CD4-positive, CD25-positive, alpha-beta regulatory T cell (primary cell): ENCODE results near the gene C4BPB. TPM values are rescaled to one million over a fixed set of nuclear protein-coding genes. Genes with fewer than 3 reads are reported as not detected.

Experiments
- ATAC-seq, 2 donors: fragments of 150-1000 bp; cut with Tn5 transposase; one replicate each; pipeline ENCODE4 v1.10.0; 2021; ENCODE audit warnings: low read depth in 2 of 2, moderate number of reproducible peaks in 2 of 2, moderate library complexity in 1 of 2
- DNase-seq, 3 donors: peaks; one replicate each; pipeline versions ENCODE4 v3.0.0 to v3.0.0-alpha.2; 2012 to 2022; ENCODE audit warnings: mixed read lengths in 1 of 3
- H3K27ac ChIP-seq: one replicate; pipeline ENCODE4 v1.7.0; 2013; ENCODE audit warnings: mild to moderate bottlenecking, low read length; ENCODE audit not compliant: insufficient read depth, poor library complexity, severe bottlenecking
- H3K27me3 ChIP-seq: one replicate; pipeline ENCODE4 v1.7.0; 2013; ENCODE audit warnings: low read length; ENCODE audit not compliant: control insufficient read depth, insufficient read depth
- H3K36me3 ChIP-seq: one replicate; pipeline ENCODE4 v1.7.0; 2013; ENCODE audit warnings: mild to moderate bottlenecking, low read length, moderate library complexity; ENCODE audit not compliant: control insufficient read depth, insufficient read depth
- H3K4me1 ChIP-seq: 2 replicates; pipeline ENCODE4 v1.7.0; 2013; ENCODE audit warnings: mild to moderate bottlenecking, low read length; ENCODE audit not compliant: insufficient read depth, control insufficient read depth, poor library complexity, severe bottlenecking
- H3K4me3 ChIP-seq: one replicate; pipeline ENCODE4 v1.7.0; 2013; ENCODE audit warnings: low read depth, mild to moderate bottlenecking, low read length, moderate library complexity
- H3K9me3 ChIP-seq, 2 experiments: 1 replicate in 1 of 2; 2 replicates in 1 of 2; pipeline ENCODE4 v1.7.0; 2013; ENCODE audit warnings: low read length in 2 of 2, mild to moderate bottlenecking in 1 of 2, moderate library complexity in 1 of 2; ENCODE audit not compliant: control insufficient read depth in 2 of 2
- H3K27ac Mint-ChIP-seq, 3 donors: one replicate each; pipeline ENCODE4 v1.8.0; 2020 to 2022; ENCODE audit warnings: mild to moderate bottlenecking in 3 of 3, mixed read lengths in 3 of 3, moderate library complexity in 2 of 3
- H3K27me3 Mint-ChIP-seq: one replicate; pipeline ENCODE4 v1.8.0; 2022; ENCODE audit warnings: mild to moderate bottlenecking, mixed read lengths
- H3K36me3 Mint-ChIP-seq: one replicate; pipeline ENCODE4 v1.8.0; 2020; ENCODE audit warnings: mixed read lengths
- H3K4me1 Mint-ChIP-seq, 4 donors: one replicate each; pipeline ENCODE4 v1.8.0; 2020 to 2022; ENCODE audit warnings: mixed read lengths in 4 of 4, mild to moderate bottlenecking in 1 of 4
- H3K4me3 Mint-ChIP-seq, 4 donors: one replicate each; pipeline ENCODE4 v1.8.0; 2020 to 2022; ENCODE audit warnings: mild to moderate bottlenecking in 4 of 4, mixed read lengths in 4 of 4, moderate library complexity in 3 of 4
- H3K9me3 Mint-ChIP-seq, 7 donors: one replicate each; pipeline ENCODE4 v1.8.0; 2020 to 2022; ENCODE audit warnings: mixed read lengths in 7 of 7, mild to moderate bottlenecking in 3 of 7, moderate library complexity in 2 of 7
- polyA plus RNA-seq, 4 donors: library from polyadenylated mRNA; unstranded; fragments of 300-500 nt; fragmentation: Illumina TruSeq; gene quantifications; one replicate each; pipeline ENCODE4 v1.2.3, GENCODE V29; 2021
- total RNA-seq: library from RNA; stranded (reverse); gene quantifications from one replicate; pipeline ENCODE4 v1.2.3, GENCODE V29; 2022

C4BPB gene
- total and polyA plus RNA-seq, 5 donors from 2014 or later = 0.72 TPM; not detected in 4

DNA sequence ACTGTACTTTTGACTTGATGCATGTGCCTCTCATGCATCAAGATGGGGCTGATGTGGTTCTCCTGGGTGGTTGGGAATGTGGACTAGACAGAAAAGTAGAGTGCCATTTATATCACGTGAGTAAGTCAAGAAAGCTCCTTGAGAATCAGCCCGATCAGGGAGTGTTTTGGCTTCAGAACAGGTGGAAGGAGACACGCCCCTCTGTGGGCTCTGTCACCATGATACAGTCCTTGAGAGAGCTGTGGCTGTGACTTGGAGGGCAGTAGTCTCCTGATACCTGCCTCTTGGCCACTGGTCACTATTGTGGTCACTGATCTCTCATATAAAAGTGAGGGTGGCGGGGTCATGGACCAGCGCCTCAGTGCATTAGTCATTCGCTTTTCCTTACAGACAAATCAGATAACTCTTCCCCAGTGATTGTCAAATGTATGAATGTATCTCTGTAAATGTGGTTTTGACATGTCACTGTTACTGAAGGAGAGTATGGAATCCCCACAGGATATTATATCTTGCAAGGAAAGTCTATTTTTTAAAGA is 8.9 kb upstream of the C4BPB start:
- DNase-seq (no peak), ATAC-seq (no peak)
- no peak overlapping the region for H3K4me3 Mint-ChIP-seq
- H3K36me3 Mint-ChIP-seq = no peaks in the 10 kb centered on the region
- Histone ChIP-seq H3K36me3 (no peaks in the 10 kb centered on the region), H3K9me3 (no peaks in the 10 kb centered on the region), H3K4me3 (no peak overlapping the region), H3K4me1 (no peaks in the 10 kb centered on the region), H3K27ac (no peak overlapping the region), H3K27me3 (peaks cover 44% of the 10 kb centered on the region)
- H3K4me1 Mint-ChIP-seq = peaks cover 0 to under 1% (median 0%) of the 10 kb centered on the region in 4 donors
- H3K27ac Mint-ChIP-seq = no peak overlapping the region
- no peaks in the 10 kb centered on the region for H3K9me3 Mint-ChIP-seq
- peaks cover 43% of the 10 kb centered on the region for H3K27me3 Mint-ChIP-seq

- no peaks in the 10 kb centered on the region for H3K36me3 Mint-ChIP-seq
- no peak overlapping the region for H3K4me3 Mint-ChIP-seq
- Histone ChIP-seq H3K9me3 (no peaks in the 10 kb centered on the region), H3K27me3 (peaks cover 41% of the 10 kb centered on the region), H3K27ac (no peak overlapping the region), H3K36me3 (no peaks in the 10 kb centered on the region), H3K4me1 (no peaks in the 10 kb centered on the region), H3K4me3 (no peak overlapping the region)
- no peak overlapping the region for H3K27ac Mint-ChIP-seq
- DNase-seq (no peak), ATAC-seq (no peak)
- H3K4me1 Mint-ChIP-seq = peaks cover 0 to 2% (median 0%) of the 10 kb centered on the region in 4 donors
- peaks cover 0 to 2% (median 0%) of the 10 kb centered on the region in 7 donors for H3K9me3 Mint-ChIP-seq
- H3K27me3 Mint-ChIP-seq = peaks cover 39% of the 10 kb centered on the region
These were observed 7.6 kb upstream of the C4BPB start for GRCh38 chr1:207081088-207081487.

DNA sequence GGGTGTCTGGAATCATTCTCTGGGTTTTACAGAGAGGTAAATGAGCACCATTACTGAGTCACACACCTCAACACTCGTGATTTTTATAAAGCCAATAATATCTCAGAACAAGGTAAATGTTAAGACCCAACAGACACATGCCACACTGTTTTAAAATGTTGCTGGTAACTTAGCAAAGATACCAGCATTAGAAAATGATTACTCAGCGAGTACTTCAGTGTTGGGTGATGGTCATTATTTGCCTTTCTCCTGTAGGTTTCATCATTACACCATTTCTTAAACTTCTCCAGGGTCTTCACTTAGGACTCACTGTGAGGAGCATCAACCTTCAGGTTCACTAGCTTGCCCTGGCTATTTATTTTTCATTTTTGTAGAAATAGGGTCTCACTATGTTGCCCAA is 6.9 kb upstream of the C4BPB start:
- Mint-ChIP-seq H3K27me3 (peaks cover 39% of the 10 kb centered on the region), H3K9me3 (peaks cover 0 to 2% (median 0%) of the 10 kb centered on the region in 7 donors), H3K36me3 (no peaks in the 10 kb centered on the region), H3K27ac (no peak overlapping the region), H3K4me3 (no peak overlapping the region), H3K4me1 (peaks cover 0 to 2% (median 0%) of the 10 kb centered on the region in 4 donors)
- Histone ChIP-seq H3K27ac (no peak overlapping the region), H3K9me3 (no peaks in the 10 kb centered on the region), H3K36me3 (no peaks in the 10 kb centered on the region), H3K4me1 (no peaks in the 10 kb centered on the region), H3K4me3 (no peak overlapping the region), H3K27me3 (peaks cover 36% of the 10 kb centered on the region)
- DNase-seq (no peak), ATAC-seq (no peak)

GRCh38 chr1:207084232-207084631 is 4.4 kb upstream of the C4BPB start:
- ATAC-seq = no peak

DNA sequence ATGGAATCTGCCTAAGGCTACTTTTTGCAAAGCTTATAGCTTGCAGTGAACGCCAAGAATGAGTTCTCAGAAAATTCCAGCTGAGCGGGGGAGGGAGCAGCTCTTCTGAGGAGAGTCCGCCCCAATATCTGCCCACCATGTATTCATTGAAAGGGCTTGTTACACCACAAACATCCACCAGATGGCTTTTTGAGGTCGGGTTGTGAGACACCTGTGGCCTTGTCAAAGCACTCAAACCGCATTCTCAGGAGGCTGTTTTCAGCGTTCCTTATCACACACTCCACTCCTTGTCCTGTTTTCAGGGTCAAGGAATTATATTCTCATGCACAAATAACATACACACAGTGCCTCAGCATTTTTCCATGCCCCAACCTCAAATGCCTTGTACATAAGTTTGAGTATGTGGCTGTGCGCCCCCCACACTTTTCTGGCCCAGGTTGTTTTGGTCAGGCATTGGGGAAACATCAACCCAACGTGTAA is 3.9 kb upstream of the C4BPB start:
- DNase-seq (peak; percentile 33 to 75 (median 60)), ATAC-seq (peak; percentile 60 to 66)
- H3K4me1 ChIP-seq = no peaks in the 10 kb centered on the region
- H3K9me3 ChIP-seq = no peaks in the 10 kb centered on the region
- peaks cover 0 to 14% (median 5%) of the 10 kb centered on the region in 4 donors for H3K4me1 Mint-ChIP-seq
- H3K4me3 ChIP-seq = no peak overlapping the region
- H3K4me3 Mint-ChIP-seq = no peak overlapping the region
- no peaks in the 10 kb centered on the region for H3K36me3 ChIP-seq
- H3K36me3 Mint-ChIP-seq = no peaks in the 10 kb centered on the region
- peaks cover 34% of the 10 kb centered on the region for H3K27me3 ChIP-seq
- peaks cover 0 to 2% (median 0%) of the 10 kb centered on the region in 7 donors for H3K9me3 Mint-ChIP-seq
- no peak overlapping the region for H3K27ac ChIP-seq
- H3K27me3 Mint-ChIP-seq = peaks cover 42% of the 10 kb centered on the region
- peak overlapping the region in 2 of 3 donors; percentile 17 to 35 for H3K27ac Mint-ChIP-seq

More at GRCh38 chr1:207084232-207084631, 4.4 kb upstream of the C4BPB start:
- H3K4me3 Mint-ChIP-seq = no peak overlapping the region
- H3K36me3 ChIP-seq = no peaks in the 10 kb centered on the region
- H3K27me3 Mint-ChIP-seq = peaks cover 42% of the 10 kb centered on the region
- H3K4me1 ChIP-seq = no peaks in the 10 kb centered on the region
- no peak overlapping the region for H3K4me3 ChIP-seq
- no peaks in the 10 kb centered on the region for H3K36me3 Mint-ChIP-seq
- H3K27ac Mint-ChIP-seq = peak overlapping the region in 1 of 3 donors; percentile 17
- H3K4me1 Mint-ChIP-seq = peaks cover 0 to 9% (median 1%) of the 10 kb centered on the region in 4 donors
- H3K9me3 Mint-ChIP-seq = peaks cover 0 to 2% (median 0%) of the 10 kb centered on the region in 7 donors
- H3K27me3 ChIP-seq = peaks cover 34% of the 10 kb centered on the region
- DNase-seq = no peak
- no peaks in the 10 kb centered on the region for H3K9me3 ChIP-seq
- no peak overlapping the region for H3K27ac ChIP-seq

DNA sequence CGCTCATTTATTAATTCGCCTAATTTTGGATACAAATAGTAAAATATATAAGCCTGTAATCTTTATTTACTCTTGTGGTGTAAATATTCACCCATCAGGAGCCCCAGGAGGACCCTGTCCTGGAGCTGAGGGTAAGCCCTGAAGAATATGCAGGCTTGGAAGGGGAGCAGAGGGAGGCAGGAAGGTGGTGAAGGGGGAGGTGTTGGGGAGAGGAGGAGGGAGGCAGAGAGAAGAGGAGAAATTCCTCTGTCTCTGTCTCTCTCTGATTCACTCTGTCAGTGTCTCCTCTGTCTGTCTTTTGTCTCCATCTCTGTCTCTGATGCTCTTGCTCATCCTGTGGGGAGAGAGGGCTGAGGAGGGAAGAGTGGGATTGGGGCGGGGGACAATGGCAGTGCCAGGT is 2.8 kb upstream of the C4BPB start:
- no peak overlapping the region for H3K27ac ChIP-seq
- peaks cover 0 to 17% (median 6%) of the 10 kb centered on the region in 4 donors for H3K4me1 Mint-ChIP-seq
- ATAC-seq = no peak
- no peaks in the 10 kb centered on the region for H3K9me3 ChIP-seq
- peaks cover 42% of the 10 kb centered on the region for H3K27me3 Mint-ChIP-seq
- no peak overlapping the region for H3K4me3 Mint-ChIP-seq
- H3K4me1 ChIP-seq = no peaks in the 10 kb centered on the region
- H3K4me3 ChIP-seq = no peak overlapping the region
- DNase-seq = no peak
- H3K27ac Mint-ChIP-seq = no peak overlapping the region
- H3K27me3 ChIP-seq = peaks cover 32% of the 10 kb centered on the region
- no peaks in the 10 kb centered on the region for H3K36me3 Mint-ChIP-seq
- peaks cover 0 to 2% (median 0%) of the 10 kb centered on the region in 7 donors for H3K9me3 Mint-ChIP-seq
- H3K36me3 ChIP-seq = no peaks in the 10 kb centered on the region

DNA sequence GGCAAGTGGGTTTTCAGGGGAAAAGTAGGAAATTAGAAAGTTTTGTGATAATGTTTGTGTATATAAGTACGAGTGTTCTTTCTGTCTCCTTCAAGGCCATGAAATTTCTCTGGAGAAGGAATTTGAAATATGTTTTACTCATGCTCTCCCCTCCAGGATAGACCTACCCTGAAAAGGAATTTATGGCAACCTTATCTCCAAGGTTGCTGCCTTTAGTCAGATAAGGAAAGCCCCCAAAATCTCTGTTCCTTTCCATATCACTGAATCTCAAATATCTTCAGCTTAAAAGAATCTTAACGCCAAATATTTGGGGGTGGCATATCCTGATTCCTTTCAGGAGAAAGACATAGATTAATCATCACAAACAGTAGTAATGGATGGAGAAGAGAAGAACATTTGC is 499 bp upstream of the C4BPB start:
- H3K36me3 Mint-ChIP-seq = no peaks in the 10 kb centered on the region
- no peak overlapping the region for H3K27ac ChIP-seq
- H3K9me3 ChIP-seq = no peaks in the 10 kb centered on the region
- H3K27me3 Mint-ChIP-seq = peaks cover 25% of the 10 kb centered on the region
- ATAC-seq = no peak
- H3K9me3 Mint-ChIP-seq = peaks cover 0 to 2% (median 0%) of the 10 kb centered on the region in 7 donors
- DNase-seq = no peak
- H3K4me1 ChIP-seq = no peaks in the 10 kb centered on the region
- H3K27me3 ChIP-seq = peaks cover 21% of the 10 kb centered on the region
- no peaks in the 10 kb centered on the region for H3K36me3 ChIP-seq
- H3K27ac Mint-ChIP-seq = no peak overlapping the region
- no peak overlapping the region for H3K4me3 Mint-ChIP-seq
- H3K4me3 ChIP-seq = no peak overlapping the region
- peaks cover 0 to 17% (median 6%) of the 10 kb centered on the region in 4 donors for H3K4me1 Mint-ChIP-seq
